Activated CD4-positive, alpha-beta memory T cell treated with anti-CD3 and anti-CD28 coated beads for 36 hours (primary cell): ENCODE measurements around the gene CFAP43. TPM values are rescaled to one million over a fixed set of nuclear protein-coding genes. Genes with fewer than 3 reads are reported as not detected.
"Not testable (repeated sequence)": the region's sequence is repeated elsewhere in the genome, so short reads cannot be mapped to it uniquely, and the experiment has no call there.

Experiments used
- CTCF ChIA-PET: fragments of 350-600 bp; sonication (Branson Sonifier 250); formaldehyde crosslinking; loops from one replicate; lab custom pipeline; 2021; ENCODE audit warnings: antibody characterized with exemption, inconsistent platforms; lab: Charles Lee
- POLR2A ChIA-PET: fragments of 350-600 bp; sonication (Branson Sonifier 250); formaldehyde crosslinking; loops from one replicate; lab custom pipeline; 2021; ENCODE audit warnings: antibody characterized with exemption; lab: Charles Lee
- DNase-seq: peaks from one replicate; pipeline ENCODE4 v3.0.0-alpha.2; 2020
- H3K27ac Mint-ChIP-seq: one replicate; pipeline ENCODE4 v1.8.0; 2021; ENCODE audit warnings: mixed read lengths
- H3K27me3 Mint-ChIP-seq: one replicate; pipeline ENCODE4 v1.8.0; 2021; ENCODE audit warnings: mixed read lengths
- H3K36me3 Mint-ChIP-seq: one replicate; pipeline ENCODE4 v1.8.0; 2021; ENCODE audit warnings: mixed read lengths
- H3K4me1 Mint-ChIP-seq: one replicate; pipeline ENCODE4 v1.8.0; 2021; ENCODE audit warnings: low read depth, mixed read lengths
- H3K4me3 Mint-ChIP-seq: one replicate; pipeline ENCODE4 v1.8.0; 2021; ENCODE audit warnings: mild to moderate bottlenecking, mixed read lengths
- H3K9me3 Mint-ChIP-seq: one replicate; pipeline ENCODE4 v1.8.0; 2021; ENCODE audit warnings: mixed read lengths
- intact Hi-C: fragments of 100-400 bp; cut with micrococcal nuclease; formaldehyde crosslinking; loops from one replicate; pipeline ENCODE4 v1.15.1; 2023
- total RNA-seq, 2 experiments: library from RNA; stranded (reverse); gene quantifications; one replicate each; pipeline ENCODE4 v1.2.3, GENCODE V29; 2021

The CFAP43 gene
- total RNA-seq, 2 experiments from 2014 or later, result 0.19 to 0.22 TPM

GRCh38 chr10:104174136-104174535, 58.0 kb downstream of the CFAP43 start:
- H3K9me3 Mint-ChIP-seq, result peaks cover 14% of the 10 kb centered on the region
- H3K36me3 Mint-ChIP-seq, H3K27ac Mint-ChIP-seq, H3K4me3 Mint-ChIP-seq, intact Hi-C loops, DNase-seq, CTCF ChIA-PET, POLR2A ChIA-PET, H3K27me3 Mint-ChIP-seq: not testable (repeated sequence)
- peaks cover 20% of the 10 kb centered on the region for H3K4me1 Mint-ChIP-seq

- CTCF ChIA-PET, result no interaction called here
- DNase-seq, result no peak
- peaks cover 2% of the 10 kb centered on the region for H3K27me3 Mint-ChIP-seq
- H3K4me3 Mint-ChIP-seq, result no peak overlapping the region
- H3K36me3 Mint-ChIP-seq, result peaks cover 3% of the 10 kb centered on the region
- H3K9me3 Mint-ChIP-seq, result peaks cover 14% of the 10 kb centered on the region
- H3K4me1 Mint-ChIP-seq, result peaks cover 17% of the 10 kb centered on the region
- intact Hi-C loops, result no loop called here
- POLR2A ChIA-PET, result no interaction called here
- no peak overlapping the region for H3K27ac Mint-ChIP-seq
Observed at GRCh38 chr10:104170610-104171254, 61.4 kb downstream of the CFAP43 start.

DNA sequence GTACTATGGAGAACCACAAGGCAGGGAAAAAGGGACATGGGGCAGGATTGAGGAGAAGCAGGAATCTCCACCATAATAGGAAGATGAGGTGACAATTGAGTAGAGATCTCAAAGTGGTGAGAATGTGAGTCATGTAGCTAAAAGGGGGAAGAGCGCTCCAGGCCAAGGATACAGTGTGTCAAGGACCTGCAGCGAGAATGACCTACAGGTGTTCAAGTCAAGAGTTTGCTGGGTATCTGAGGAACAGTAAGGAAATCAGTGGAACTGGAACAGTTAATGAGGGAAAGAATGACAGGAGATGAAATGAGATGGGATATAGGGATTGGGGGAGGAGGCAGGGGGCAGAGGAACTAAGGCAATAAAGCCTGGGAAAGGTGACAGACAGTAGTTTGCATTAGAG, 76.6 kb downstream of the CFAP43 start:
- no peak overlapping the region for H3K27ac Mint-ChIP-seq
- peaks cover 9% of the 10 kb centered on the region for H3K27me3 Mint-ChIP-seq
- intact Hi-C loops, result no loop called here

DNA sequence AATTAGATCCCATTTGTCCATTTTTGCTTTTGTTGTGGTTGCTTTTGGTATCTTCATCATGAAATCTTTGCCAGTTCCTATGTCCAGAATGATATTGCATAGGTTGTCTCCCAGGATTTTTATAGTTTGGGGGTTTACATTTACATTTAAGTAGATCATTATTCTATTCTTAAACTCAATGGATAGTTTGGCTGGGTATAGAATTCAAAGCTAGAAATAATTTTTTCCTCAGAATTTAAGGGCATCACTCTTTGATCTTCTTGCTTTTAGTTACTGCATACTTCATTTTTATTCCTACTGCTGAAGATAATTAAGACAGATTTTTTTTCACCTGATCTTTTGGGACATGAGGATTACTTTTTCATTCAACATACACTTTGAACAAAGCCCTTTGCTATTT, 80.4 kb downstream of the CFAP43 start:
- no peak overlapping the region for H3K27ac Mint-ChIP-seq
- DNase-seq, result no peak
- H3K4me3 Mint-ChIP-seq, result no peak overlapping the region
- intact Hi-C loops, result no loop called here
- no peaks in the 10 kb centered on the region for H3K4me1 Mint-ChIP-seq
- POLR2A ChIA-PET, result no interaction called here
- peaks cover 15% of the 10 kb centered on the region for H3K36me3 Mint-ChIP-seq
- H3K27me3 Mint-ChIP-seq, result peaks cover 11% of the 10 kb centered on the region
- CTCF ChIA-PET, result no interaction called here
- H3K9me3 Mint-ChIP-seq, result peaks cover 17% of the 10 kb centered on the region

More for the DNA sequence above, 76.6 kb downstream of the CFAP43 start:
- no peaks in the 10 kb centered on the region for H3K4me1 Mint-ChIP-seq
- H3K9me3 Mint-ChIP-seq, result peaks cover 17% of the 10 kb centered on the region
- H3K36me3 Mint-ChIP-seq, result peaks cover 15% of the 10 kb centered on the region
- no peak overlapping the region for H3K4me3 Mint-ChIP-seq
- CTCF ChIA-PET, result no interaction called here
- POLR2A ChIA-PET, result no interaction called here
- no peak for DNase-seq

- DNase-seq, result no peak
- Mint-ChIP-seq H3K4me3 (no peak overlapping the region), H3K27ac (no peak overlapping the region), H3K27me3 (peaks cover 13% of the 10 kb centered on the region), H3K36me3 (peaks cover 15% of the 10 kb centered on the region), H3K4me1 (no peaks in the 10 kb centered on the region), H3K9me3 (peaks cover 17% of the 10 kb centered on the region)
- ChIA-PET POLR2A (no interaction called here), CTCF (no interaction called here)
- intact Hi-C loops, result no loop called here
Observed at GRCh38 chr10:104150139-104150538, 82.0 kb downstream of the CFAP43 start.

DNA sequence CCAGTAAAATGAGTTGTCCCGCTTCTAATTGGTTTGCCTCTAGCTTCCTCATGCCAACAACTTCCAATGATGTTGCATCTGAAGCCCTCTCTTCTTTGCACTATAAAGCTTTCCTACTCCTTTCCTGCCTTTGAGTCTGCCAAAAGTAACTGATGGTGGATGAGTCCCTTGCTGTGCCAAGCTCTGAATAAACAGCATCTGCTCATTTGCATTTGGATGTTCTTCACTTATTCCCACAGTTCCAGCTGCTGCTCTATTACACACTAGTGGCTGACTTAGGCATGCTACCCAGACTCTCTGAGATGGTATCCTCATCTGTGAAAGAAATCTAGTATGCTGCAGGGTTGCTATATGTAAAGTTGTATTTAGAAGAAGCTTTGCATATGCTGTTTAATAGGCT, 85.3 kb downstream of the CFAP43 start:
- no peaks in the 10 kb centered on the region for H3K4me1 Mint-ChIP-seq
- no peak overlapping the region for H3K27ac Mint-ChIP-seq
- ChIA-PET CTCF (interaction anchor here (0.7 to 1.3 kb wide), 3 partner anchors 14 to 259 kb away, joined by 3 to 4 read pairs (median 3); no protein-coding TSS in a partner anchor), POLR2A (no interaction called here)
- H3K4me3 Mint-ChIP-seq, result no peak overlapping the region
- intact Hi-C loops, result no loop called here
- no peak for DNase-seq
- H3K27me3 Mint-ChIP-seq, result peaks cover 13% of the 10 kb centered on the region
- H3K9me3 Mint-ChIP-seq, result peaks cover 8% of the 10 kb centered on the region
- peaks cover 6% of the 10 kb centered on the region for H3K36me3 Mint-ChIP-seq

DNA sequence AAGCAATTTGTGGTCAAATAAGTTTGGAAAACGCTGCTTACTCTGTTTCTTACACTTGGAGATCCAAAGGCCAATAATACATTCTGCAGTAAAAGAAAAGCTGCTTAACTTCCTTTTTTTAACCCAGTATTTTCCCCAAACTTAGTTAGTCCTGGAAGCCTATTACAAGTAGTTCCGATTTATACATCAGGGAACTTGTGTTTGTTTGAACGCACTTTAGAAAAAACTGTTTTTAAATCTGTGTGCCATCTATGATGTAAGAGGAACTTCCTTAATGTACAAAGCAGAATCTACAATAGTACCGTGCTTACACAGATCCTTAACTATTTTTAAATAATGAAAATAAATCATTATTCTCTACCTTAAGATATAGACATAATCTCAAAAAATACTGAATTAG, 87.2 kb downstream of the CFAP43 start:
- Mint-ChIP-seq H3K4me3 (no peak overlapping the region), H3K27me3 (peaks cover 8% of the 10 kb centered on the region), H3K36me3 (no peaks in the 10 kb centered on the region), H3K27ac (no peak overlapping the region), H3K9me3 (no peaks in the 10 kb centered on the region), H3K4me1 (no peaks in the 10 kb centered on the region)
- ChIA-PET CTCF (no interaction called here), POLR2A (no interaction called here)
- intact Hi-C loops, result no loop called here
- no peak for DNase-seq

- intact Hi-C loops, result no loop called here
- CTCF ChIA-PET, result interaction anchor here (1.0 kb wide), 1 partner anchor 11 kb away, joined by 3 read pairs; no protein-coding TSS in a partner anchor
- no peaks in the 10 kb centered on the region for H3K4me1 Mint-ChIP-seq
- H3K27me3 Mint-ChIP-seq, result peaks cover 8% of the 10 kb centered on the region
- POLR2A ChIA-PET, result no interaction called here
- no peak for DNase-seq
- H3K36me3 Mint-ChIP-seq, result no peaks in the 10 kb centered on the region
- H3K9me3 Mint-ChIP-seq, result no peaks in the 10 kb centered on the region
- H3K4me3 Mint-ChIP-seq, result no peak overlapping the region
- H3K27ac Mint-ChIP-seq, result no peak overlapping the region
Observed at GRCh38 chr10:104143829-104144228, 88.3 kb downstream of the CFAP43 start.

- H3K27ac Mint-ChIP-seq, result no peak overlapping the region
- no peaks in the 10 kb centered on the region for H3K4me1 Mint-ChIP-seq
Observed at GRCh38 chr10:104142081-104142480, 90.1 kb downstream of the CFAP43 start.

DNA sequence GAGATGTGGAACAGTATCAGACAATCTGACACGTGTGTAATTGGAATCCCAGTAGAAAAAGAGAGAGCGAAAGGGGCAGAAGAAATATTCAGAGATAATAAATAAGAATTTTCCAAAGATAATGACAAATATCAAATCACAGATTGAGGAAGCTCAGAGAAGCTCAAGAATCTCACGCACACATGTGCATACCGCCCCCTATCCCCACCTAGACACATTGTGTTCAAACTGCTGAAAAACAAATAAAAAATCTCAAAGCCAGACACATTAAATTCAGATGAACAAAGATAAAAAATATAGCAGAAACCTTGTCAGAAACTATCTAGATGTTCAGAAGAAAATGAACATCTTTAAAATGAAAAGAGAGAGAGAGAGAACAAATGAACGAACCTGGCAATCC, 92.9 kb downstream of the CFAP43 start:
- H3K36me3 Mint-ChIP-seq, result no peaks in the 10 kb centered on the region
- no peak overlapping the region for H3K27ac Mint-ChIP-seq
- H3K27me3 Mint-ChIP-seq, result peaks cover 5% of the 10 kb centered on the region
- POLR2A ChIA-PET, result no interaction called here
- intact Hi-C loops, result no loop called here
- no peaks in the 10 kb centered on the region for H3K4me1 Mint-ChIP-seq
- CTCF ChIA-PET, result interaction anchor here (0.6 to 2.1 kb wide), 3 partner anchors 18 to 249 kb away, joined by 3 to 7 read pairs (median 4); partner anchors contain the start of gene SFR1
- DNase-seq, result no peak
- no peak overlapping the region for H3K4me3 Mint-ChIP-seq
- H3K9me3 Mint-ChIP-seq, result no peaks in the 10 kb centered on the region

More at GRCh38 chr10:104142081-104142480, 90.1 kb downstream of the CFAP43 start:
- no peaks in the 10 kb centered on the region for H3K9me3 Mint-ChIP-seq
- CTCF ChIA-PET, result no interaction called here
- intact Hi-C loops, result no loop called here
- peaks cover 9% of the 10 kb centered on the region for H3K27me3 Mint-ChIP-seq
- H3K36me3 Mint-ChIP-seq, result no peaks in the 10 kb centered on the region
- DNase-seq, result no peak
- H3K4me3 Mint-ChIP-seq, result no peak overlapping the region
- POLR2A ChIA-PET, result no interaction called here

DNA sequence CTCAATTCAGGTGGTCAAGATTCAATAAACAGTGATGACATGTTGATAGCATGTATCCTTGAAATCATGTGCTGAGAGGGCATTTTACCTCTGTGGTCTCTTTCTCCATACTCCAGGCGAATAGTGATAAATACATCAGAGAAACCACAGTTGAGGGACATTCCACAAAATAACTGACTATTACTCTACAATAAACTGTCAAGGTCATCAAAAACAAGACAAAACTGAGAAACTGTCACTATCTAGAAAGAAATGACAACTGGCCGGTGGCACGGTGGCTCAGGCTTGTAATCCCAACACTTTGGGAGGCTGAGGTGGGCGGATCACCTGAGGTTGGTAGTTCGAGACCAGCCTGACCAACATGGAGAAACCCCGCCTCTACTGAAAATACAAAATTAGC, 94.0 kb downstream of the CFAP43 start:
- no peaks in the 10 kb centered on the region for H3K9me3 Mint-ChIP-seq
- ChIA-PET CTCF (no interaction called here), POLR2A (interaction anchor here (0.6 kb wide), 1 partner anchor 1484 kb away, joined by 3 read pairs; no protein-coding TSS in a partner anchor)
- H3K27ac Mint-ChIP-seq, result no peak overlapping the region
- H3K27me3 Mint-ChIP-seq, result peaks cover 2% of the 10 kb centered on the region
- intact Hi-C loops, result no loop called here
- no peak overlapping the region for H3K4me3 Mint-ChIP-seq
- no peaks in the 10 kb centered on the region for H3K4me1 Mint-ChIP-seq
- DNase-seq, result no peak
- no peaks in the 10 kb centered on the region for H3K36me3 Mint-ChIP-seq

- POLR2A ChIA-PET, result no interaction called here
- Mint-ChIP-seq H3K27me3 (peaks cover 6% of the 10 kb centered on the region), H3K9me3 (no peaks in the 10 kb centered on the region), H3K36me3 (peaks cover 12% of the 10 kb centered on the region), H3K4me1 (peaks cover 13% of the 10 kb centered on the region), H3K4me3 (no peak overlapping the region), H3K27ac (no peak overlapping the region)
- intact Hi-C loops, result no loop called here
- CTCF ChIA-PET, result no interaction called here
- no peak for DNase-seq
Observed at GRCh38 chr10:104130041-104130440, 102.1 kb downstream of the CFAP43 start.

DNA sequence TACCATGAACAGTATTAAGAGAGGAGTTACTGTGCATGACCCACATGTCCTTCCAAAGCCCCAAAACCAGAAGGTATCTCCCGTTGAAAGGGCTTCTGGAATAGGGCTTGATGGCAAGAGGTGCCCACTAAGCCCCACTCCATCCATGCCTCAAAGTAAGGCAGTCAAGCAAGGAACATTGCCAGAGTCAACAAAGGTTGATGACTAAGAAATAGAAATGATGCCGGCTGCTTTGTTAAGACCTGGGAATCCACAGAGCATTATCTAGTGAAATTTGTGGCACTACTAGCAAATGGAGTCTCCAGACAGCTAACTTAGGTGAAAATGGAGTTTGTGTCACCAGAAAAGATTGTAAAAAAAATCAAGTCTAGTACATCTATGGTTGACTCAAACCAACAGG, 104.0 kb downstream of the CFAP43 start:
- Mint-ChIP-seq H3K9me3 (no peaks in the 10 kb centered on the region), H3K27ac (no peak overlapping the region), H3K4me1 (peaks cover 20% of the 10 kb centered on the region), H3K27me3 (peaks cover 6% of the 10 kb centered on the region), H3K36me3 (peaks cover 16% of the 10 kb centered on the region), H3K4me3 (no peak overlapping the region)
- no peak for DNase-seq
- intact Hi-C loops, result no loop called here
- POLR2A ChIA-PET, result no interaction called here
- CTCF ChIA-PET, result no interaction called here
